Skeletal muscle satellite cell (primary cell): ENCODE measurements around the gene VPREB3.

Experiments
- H3K27me3 ChIP-seq: 2 replicates; pipeline ENCODE4 v1.7.0; 2013; ENCODE audit warnings: low read length; ENCODE audit not compliant: control insufficient read depth, insufficient read depth
- H3K36me3 ChIP-seq: 2 replicates; pipeline ENCODE4 v1.7.0; 2013; ENCODE audit warnings: mild to moderate bottlenecking, control low read depth, low read length; ENCODE audit not compliant: insufficient read depth
- H3K4me1 ChIP-seq: 2 replicates; pipeline ENCODE4 v1.7.0; 2013; ENCODE audit warnings: low read length; ENCODE audit not compliant: control insufficient read depth, insufficient read depth
- H3K4me2 ChIP-seq: 2 replicates; pipeline ENCODE4 v1.7.0; 2013; ENCODE audit warnings: mild to moderate bottlenecking, low read length
- H3K4me3 ChIP-seq: 2 replicates; pipeline ENCODE4 v1.7.0; 2013; ENCODE audit warnings: low read length
- H3K9ac ChIP-seq: 2 replicates; pipeline ENCODE4 v1.7.0; 2013; ENCODE audit warnings: mild to moderate bottlenecking, low read depth, low read length, moderate library complexity
- H3K9me3 ChIP-seq: replicated peaks from 2 replicates; pipeline ENCODE4 v1.7.0; 2013; ENCODE audit warnings: mild to moderate bottlenecking, control low read depth, low read length

VPREB3 gene

DNA sequence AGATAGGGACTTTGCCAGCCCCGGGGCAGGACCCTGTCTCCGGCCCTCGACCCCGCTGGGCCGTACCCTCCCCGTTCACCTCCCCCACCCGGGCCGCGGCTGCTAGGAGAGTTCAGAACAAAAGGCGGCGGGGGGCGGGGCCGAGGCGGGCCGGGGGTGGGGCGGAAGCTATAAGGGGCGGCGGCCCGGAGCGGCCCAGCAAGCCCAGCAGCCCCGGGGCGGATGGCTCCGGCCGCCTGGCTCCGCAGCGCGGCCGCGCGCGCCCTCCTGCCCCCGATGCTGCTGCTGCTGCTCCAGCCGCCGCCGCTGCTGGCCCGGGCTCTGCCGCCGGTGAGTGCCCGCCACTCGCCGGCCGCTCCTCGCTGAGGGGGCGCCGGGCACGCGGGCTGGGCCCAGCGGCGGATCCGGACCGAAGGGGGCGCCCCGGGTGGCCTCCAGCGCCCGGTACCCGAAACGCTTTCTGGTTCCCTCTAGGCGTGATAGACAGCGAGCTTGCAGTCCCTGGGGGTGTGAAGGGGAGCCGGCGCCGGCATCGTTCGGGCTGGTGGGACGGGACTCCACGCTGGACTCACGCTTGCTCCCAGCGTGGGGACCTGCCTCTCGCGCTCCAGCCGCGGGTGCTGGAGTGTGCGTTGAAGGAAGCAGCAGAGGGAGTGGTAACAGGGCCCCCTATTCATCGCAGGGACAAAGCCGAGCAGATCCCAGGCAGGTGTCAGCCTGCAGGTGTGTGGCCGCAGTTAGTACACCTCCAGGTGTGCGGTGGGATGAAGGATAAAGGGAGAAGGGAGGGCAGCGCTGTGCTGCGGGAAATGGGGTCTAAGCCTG lies 18.6 kb upstream of the VPREB3 start, which contains the start of gene MMP11:
MMP11 (plus strand) TSS at position 201 of the 825 bp plus-strand sequence; CDS start at position 223, 22 bp downstream.
- H3K4me3 ChIP-seq: peak within 1 kb of the TSS; percentile 72

GRCh38 chr22:23772315-23772648 lies 18.1 kb upstream of the VPREB3 start:
- Histone ChIP-seq H3K4me3 (peak overlapping the region; percentile 72), H3K36me3 (no peaks in the 10 kb centered on the region), H3K4me2 (peak overlapping the region; percentile 99), H3K9ac (peak overlapping the region; percentile 74), H3K27me3 (no peaks in the 10 kb centered on the region), H3K9me3 (no peaks in the 10 kb centered on the region), H3K4me1 (peaks cover 26% of the 10 kb centered on the region)

More for the DNA sequence above, 18.6 kb upstream of the VPREB3 start, which contains the start of gene MMP11:
- Histone ChIP-seq H3K27me3 (no peaks in the 10 kb centered on the region), H3K4me2 (peak within 1 kb of the TSS; percentile 99), H3K36me3 (no peaks in the 10 kb centered on the region), H3K9me3 (no peaks in the 10 kb centered on the region), H3K9ac (peak within 1 kb of the TSS; percentile 74), H3K4me1 (peaks cover 26% of the 10 kb centered on the region)

DNA sequence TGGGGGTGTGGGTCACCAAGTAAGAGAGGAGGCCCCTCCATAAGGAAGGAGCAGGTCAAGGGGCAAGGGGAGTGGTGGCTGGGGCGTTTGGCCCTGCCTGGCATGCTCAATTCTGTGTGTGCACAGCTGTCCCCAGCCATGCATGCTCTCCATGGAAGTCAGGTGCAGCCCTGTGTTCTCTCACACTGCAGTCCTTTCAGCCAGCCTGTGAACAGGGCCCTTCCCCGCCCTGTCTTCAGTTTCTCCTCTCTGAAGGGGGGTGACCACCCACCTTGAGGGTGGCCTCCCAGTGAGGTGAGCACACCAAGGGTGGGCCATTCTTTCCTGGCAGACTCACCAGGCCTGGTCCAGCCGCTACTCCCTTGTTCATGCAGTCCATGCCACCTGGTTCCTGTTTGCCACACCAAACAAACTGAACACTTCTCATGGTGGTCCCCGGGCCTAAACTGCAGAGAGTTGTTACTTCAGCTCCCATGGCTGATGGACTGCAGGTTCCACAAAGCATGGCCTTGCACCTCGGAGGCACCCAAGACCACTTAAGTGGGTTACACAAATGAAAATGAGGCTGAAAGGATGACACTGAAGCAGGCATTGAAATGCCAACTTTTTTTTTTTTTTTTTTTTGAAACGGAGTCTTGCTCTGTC lies 15.2 kb upstream of the VPREB3 start:
- Histone ChIP-seq H3K27me3 (no peaks in the 10 kb centered on the region), H3K9ac (no peak overlapping the region), H3K4me3 (no peak overlapping the region), H3K36me3 (no peaks in the 10 kb centered on the region), H3K4me1 (peaks cover 29% of the 10 kb centered on the region), H3K9me3 (no peaks in the 10 kb centered on the region), H3K4me2 (no peak overlapping the region)

DNA sequence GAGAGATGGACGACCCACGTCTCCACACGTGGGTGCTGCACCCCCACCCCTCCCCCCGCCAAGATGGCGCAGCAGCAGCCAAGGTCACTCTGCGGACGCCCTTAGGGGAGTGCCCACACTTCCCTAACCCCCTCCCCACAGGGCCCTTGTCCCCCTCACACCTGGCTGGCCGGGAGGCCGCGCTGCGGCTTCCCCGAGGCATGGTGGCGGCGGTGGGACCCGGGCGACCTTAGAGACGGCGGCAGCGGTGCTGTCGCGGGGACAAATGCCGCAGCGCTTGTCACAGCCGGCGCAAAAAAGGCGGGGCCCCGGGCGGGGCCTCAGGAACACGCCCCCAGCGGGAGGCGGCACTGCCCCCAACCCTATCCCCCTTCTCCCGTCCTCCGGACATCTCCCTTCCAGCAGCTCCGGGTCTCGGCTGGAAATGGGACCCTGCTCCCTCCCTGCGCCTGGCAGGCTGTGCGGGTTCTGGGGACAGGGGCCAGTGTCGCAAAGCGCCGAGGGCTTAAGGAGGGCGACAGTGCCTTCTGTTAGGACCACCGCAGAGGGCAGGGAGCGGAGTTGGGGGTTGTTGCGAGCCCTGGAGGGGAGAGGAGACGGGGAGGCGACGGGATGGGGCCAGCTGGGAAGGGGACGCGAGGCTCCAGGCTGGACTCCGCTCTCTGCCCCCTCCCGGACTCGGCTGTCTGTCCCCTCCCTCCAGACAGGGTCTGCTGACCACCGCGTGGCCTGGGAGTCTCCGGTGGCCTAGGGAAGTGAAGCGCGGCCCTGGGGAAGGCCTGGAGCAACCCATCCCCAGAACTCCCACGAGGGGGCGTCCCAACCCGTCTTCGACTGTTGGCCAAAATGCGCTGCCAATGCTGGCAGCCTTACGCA lies 13.7 kb upstream of the VPREB3 start, which contains the start of gene CHCHD10:
CHCHD10 (minus strand) TSS at position 300 of the 876 bp plus-strand sequence; CDS start at position 202, 98 bp downstream.
- Histone ChIP-seq H3K36me3 (no peaks in the 10 kb centered on the region), H3K4me3 (peak within 1 kb of the TSS; percentile 77), H3K9me3 (no peaks in the 10 kb centered on the region), H3K9ac (peak within 1 kb of the TSS; percentile 84), H3K4me1 (peaks cover 21% of the 10 kb centered on the region), H3K27me3 (no peaks in the 10 kb centered on the region), H3K4me2 (peak within 1 kb of the TSS; percentile 95)

DNA sequence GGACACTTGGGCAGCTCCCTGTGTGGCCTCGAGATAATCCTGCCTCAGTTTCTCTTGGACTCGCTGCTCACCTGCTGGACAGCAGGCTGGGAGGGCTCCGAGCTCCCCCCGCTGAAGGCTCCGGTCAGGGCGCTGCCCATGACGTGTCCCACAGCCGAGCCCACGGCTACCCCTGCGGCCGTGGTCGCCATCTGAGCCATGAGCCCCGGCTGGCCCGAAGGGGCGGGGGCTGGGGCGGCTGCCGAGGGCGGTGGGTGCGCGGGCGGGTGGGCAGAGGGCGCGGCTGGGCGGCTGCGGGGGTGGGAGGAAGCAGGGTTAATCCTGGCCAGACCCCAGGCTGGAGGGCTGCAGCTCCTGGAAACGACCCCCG lies 13.1 kb upstream of the VPREB3 start:
- H3K9me3 ChIP-seq: no peaks in the 10 kb centered on the region
- H3K4me2 ChIP-seq: peak overlapping the region; percentile 95
- H3K27me3 ChIP-seq: no peaks in the 10 kb centered on the region
- peaks cover 21% of the 10 kb centered on the region for H3K4me1 ChIP-seq
- H3K9ac ChIP-seq: peak overlapping the region; percentile 84
- H3K4me3 ChIP-seq: peak overlapping the region; percentile 77
- no peaks in the 10 kb centered on the region for H3K36me3 ChIP-seq

DNA sequence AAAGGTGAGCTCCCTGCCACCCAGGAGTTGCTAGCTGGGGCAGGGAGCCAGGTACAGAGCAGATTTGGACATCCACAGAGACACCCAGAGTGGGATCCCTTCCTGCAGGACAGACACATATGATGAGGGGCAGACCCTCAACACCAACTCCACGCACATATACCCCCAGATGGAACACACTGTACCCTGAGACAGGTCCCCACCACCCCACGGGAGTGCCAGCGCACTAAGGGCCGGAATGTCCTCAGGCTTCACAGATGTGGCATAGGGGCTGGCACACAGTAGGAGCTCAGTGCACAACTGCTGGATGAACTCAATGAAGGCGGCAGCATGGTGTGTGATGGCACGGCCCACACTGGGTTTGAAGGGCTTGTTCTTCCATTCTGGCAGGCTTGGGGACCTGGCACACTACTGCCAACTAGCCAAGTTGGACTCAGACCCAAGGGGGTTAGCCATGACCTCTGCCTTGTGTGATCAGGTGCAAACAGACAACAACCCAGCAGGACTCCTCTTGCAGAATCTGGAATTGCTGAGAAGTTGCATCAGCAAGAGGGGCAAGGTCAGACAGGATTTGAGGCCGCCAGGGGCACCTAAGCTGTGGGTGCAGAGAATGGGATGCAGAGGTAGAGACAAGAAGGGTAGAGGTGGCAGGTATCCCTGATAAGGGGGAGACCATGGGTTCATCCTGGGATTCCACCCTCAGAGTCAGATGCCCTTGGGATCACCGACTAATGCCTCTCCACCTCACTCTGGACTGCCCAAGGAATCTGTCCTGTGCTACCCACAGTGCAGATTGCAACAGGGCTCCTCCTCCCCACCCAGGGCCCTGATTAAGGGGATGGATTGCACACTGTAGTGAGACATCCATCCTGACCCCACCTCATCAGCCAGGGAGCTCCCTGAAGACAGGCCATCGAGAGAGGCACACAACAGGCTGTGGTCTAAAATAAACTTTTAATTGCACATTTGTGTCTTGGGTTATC lies 11.0 kb upstream of the VPREB3 start:
- Histone ChIP-seq H3K36me3 (no peaks in the 10 kb centered on the region), H3K27me3 (no peaks in the 10 kb centered on the region), H3K4me3 (no peak overlapping the region), H3K9ac (no peak overlapping the region), H3K4me1 (peaks cover 20% of the 10 kb centered on the region), H3K4me2 (no peak overlapping the region), H3K9me3 (no peaks in the 10 kb centered on the region)

DNA sequence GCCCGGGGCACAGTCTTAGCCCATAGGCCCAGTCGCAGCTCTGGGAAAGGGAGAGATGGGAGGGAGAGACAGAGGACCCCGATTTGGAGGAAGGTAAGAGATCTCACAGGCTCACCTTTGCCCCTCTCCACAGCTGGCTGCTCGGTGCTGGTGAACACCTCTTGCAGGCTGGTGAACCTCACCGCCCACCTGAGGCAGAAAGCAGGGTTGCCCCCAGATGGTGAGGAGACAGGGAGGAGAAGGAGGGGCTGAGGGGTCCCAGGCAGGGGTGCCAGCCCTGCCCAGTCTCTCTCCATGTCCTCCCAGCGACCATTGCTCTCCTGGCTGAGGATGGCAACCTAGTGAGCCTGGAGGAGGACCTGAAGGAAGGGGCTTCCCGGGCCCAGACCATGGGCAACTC lies 9.7 kb upstream of the VPREB3 start:
- Histone ChIP-seq H3K9ac (no peak overlapping the region), H3K36me3 (no peaks in the 10 kb centered on the region), H3K9me3 (no peaks in the 10 kb centered on the region), H3K4me2 (no peak overlapping the region), H3K4me3 (no peak overlapping the region), H3K4me1 (peaks cover 20% of the 10 kb centered on the region), H3K27me3 (no peaks in the 10 kb centered on the region)

DNA sequence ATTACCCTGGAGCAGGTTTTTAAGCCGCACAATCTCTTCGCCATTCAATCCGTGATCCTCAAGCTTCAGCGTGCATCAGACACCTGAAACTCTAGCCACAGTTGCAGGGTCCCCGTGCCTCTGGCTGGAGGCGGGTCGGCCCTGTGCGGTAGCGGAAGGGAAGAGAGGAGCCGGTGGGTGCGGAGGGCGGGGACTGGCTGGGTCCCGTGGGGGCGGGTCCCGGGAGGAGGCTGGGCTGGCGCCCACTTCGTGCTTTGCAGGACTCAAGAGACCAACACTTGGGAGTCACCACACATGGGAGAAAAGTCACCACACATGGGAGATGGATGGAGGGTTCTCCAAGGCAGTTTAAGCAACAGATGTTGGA lies 9.3 kb upstream of the VPREB3 start:
- no peak overlapping the region for H3K4me3 ChIP-seq
- H3K36me3 ChIP-seq: no peaks in the 10 kb centered on the region
- no peak overlapping the region for H3K4me2 ChIP-seq
- H3K9ac ChIP-seq: no peak overlapping the region
- no peaks in the 10 kb centered on the region for H3K9me3 ChIP-seq
- no peaks in the 10 kb centered on the region for H3K27me3 ChIP-seq
- peaks cover 18% of the 10 kb centered on the region for H3K4me1 ChIP-seq

DNA sequence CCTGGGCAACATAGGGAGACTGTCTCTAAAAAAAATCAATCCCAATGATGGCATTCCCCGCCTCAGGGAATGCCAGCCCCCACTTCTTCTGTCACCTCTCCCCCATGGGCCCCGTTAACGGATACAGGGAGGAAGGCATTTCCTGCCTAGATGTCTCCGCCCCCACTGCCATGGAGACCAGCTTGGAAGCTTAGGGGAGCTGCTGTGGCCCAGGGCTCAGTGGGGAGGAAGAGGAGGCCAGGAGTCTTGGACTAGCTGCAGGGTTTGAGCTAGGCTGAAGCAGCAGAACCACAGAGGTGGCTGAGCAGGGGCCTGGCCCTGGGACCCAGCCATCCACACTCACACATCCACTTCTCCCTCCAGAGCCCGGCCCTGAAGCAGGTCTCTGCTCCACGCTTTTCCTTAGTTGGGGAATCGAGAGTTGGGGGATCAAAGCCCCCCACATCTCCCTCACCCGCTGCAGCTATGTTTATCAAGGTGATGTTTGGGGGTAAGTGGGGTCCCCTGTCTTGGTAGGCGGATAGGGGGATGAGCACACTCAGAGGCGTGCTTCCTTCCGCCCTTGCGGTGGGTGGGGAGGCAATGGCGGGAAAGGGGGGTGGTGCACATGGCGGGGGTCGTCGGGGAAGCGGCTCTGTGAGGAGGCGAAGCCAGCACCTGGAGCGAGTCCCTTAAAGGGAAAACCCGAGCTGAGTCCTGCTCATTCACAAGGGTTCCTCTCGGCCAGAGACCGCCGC lies 8.8 kb upstream of the VPREB3 start, which contains the start of gene C22orf15:
C22orf15 (plus strand) TSS at position 149 of the 737 bp plus-strand sequence; CDS start at position 466, 317 bp downstream.
- H3K4me3 ChIP-seq: no peak within 1 kb of the TSS
- no peaks in the 10 kb centered on the region for H3K36me3 ChIP-seq
- peaks cover 14% of the 10 kb centered on the region for H3K4me1 ChIP-seq
- H3K9me3 ChIP-seq: no peaks in the 10 kb centered on the region
- H3K4me2 ChIP-seq: no peak within 1 kb of the TSS
- H3K9ac ChIP-seq: no peak within 1 kb of the TSS
- H3K27me3 ChIP-seq: no peaks in the 10 kb centered on the region

DNA sequence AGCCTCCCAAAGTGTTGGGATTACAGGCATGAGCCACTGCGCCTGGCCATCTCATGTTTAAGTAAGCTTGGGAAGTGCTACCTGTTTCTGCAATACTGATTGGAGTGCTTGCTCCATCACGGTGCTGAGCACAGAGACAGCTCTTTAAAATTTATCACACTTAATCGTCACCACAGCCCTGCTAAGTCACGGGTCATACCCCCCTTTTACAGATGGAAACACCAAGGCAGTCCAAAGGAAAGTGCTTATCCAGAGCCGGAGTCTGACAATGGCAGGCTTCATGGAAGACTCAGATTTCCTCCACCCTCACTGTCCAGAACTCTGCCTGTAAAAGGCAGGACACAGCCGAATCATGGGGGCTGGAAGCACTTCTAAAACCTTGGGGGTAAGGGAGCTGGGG lies 5.8 kb upstream of the VPREB3 start:
- H3K4me2 ChIP-seq: no peak overlapping the region
- H3K27me3 ChIP-seq: no peaks in the 10 kb centered on the region
- no peaks in the 10 kb centered on the region for H3K36me3 ChIP-seq
- H3K4me3 ChIP-seq: no peak overlapping the region
- H3K9ac ChIP-seq: no peak overlapping the region
- H3K4me1 ChIP-seq: peaks cover 6% of the 10 kb centered on the region
- no peaks in the 10 kb centered on the region for H3K9me3 ChIP-seq
